DOHH2 (cell line): ENCODE results near the gene KIF13A.

Experiments
- H3F3A ChIP-seq: fragments of 200-600 bp; sonication (generic), shearing (Covaris generic); 2 replicates; pipeline ENCODE4 v1.6.0; 2016; ENCODE audit warnings: antibody characterized with exemption, mild to moderate bottlenecking; ENCODE audit not compliant: control insufficient read depth, insufficient read depth
- H3K27ac ChIP-seq: fragments of 200-600 bp; sonication (generic); 2 replicates; pipeline ENCODE4 v1.5.1; 2014; ENCODE audit warnings: low read depth, mild to moderate bottlenecking, low read length, moderate library complexity
- H3K27me3 ChIP-seq: fragments of 200-600 bp; sonication (generic); 2 replicates; pipeline ENCODE4 v1.6.1; 2014; ENCODE audit warnings: mild to moderate bottlenecking, low read length, mixed read lengths; ENCODE audit not compliant: control insufficient read depth
- H3K36me3 ChIP-seq: fragments of 200-600 bp; sonication (generic); 2 replicates; pipeline ENCODE4 v1.6.1; 2014; ENCODE audit warnings: mild to moderate bottlenecking, low read length, moderate library complexity, mixed read lengths; ENCODE audit not compliant: control insufficient read depth
- H3K4me1 ChIP-seq: fragments of 200-600 bp; sonication (generic); 2 replicates; pipeline ENCODE4 v1.6.1; 2014; ENCODE audit warnings: mild to moderate bottlenecking, low read length, mixed read lengths; ENCODE audit not compliant: control insufficient read depth
- H3K4me2 ChIP-seq: fragments of 200-600 bp; sonication (generic); 2 replicates; pipeline ENCODE4 v1.6.0; 2014; ENCODE audit warnings: mild to moderate bottlenecking, low read length, moderate library complexity
- H3K4me3 ChIP-seq: fragments of 200-600 bp; sonication (generic); 2 replicates; pipeline ENCODE4 v1.5.1; 2014; ENCODE audit warnings: mild to moderate bottlenecking, low read length, mixed read lengths
- H3K79me2 ChIP-seq: fragments of 200-600 bp; sonication (generic); 2 replicates; pipeline ENCODE4 v1.6.1; 2014; ENCODE audit warnings: mild to moderate bottlenecking, low read length, mixed read lengths; ENCODE audit not compliant: control insufficient read depth
- H3K9me2 ChIP-seq: fragments of 200-600 bp; sonication (generic); replicated peaks from 2 replicates; pipeline ENCODE4 v1.6.1; 2014; ENCODE audit warnings: mild to moderate bottlenecking, low read length, mixed read lengths; ENCODE audit not compliant: control insufficient read depth
- H3K9me3 ChIP-seq: fragments of 200-600 bp; sonication (generic); 2 replicates; pipeline ENCODE4 v1.6.1; 2014; ENCODE audit warnings: antibody characterized with exemption, low read length, mixed read lengths; ENCODE audit not compliant: control insufficient read depth, insufficient read depth
- H4K20me1 ChIP-seq: fragments of 200-600 bp; sonication (generic); 2 replicates; pipeline ENCODE4 v1.6.0; 2014; ENCODE audit warnings: low read depth, mild to moderate bottlenecking, antibody characterized with exemption, low read length, moderate library complexity; ENCODE audit not compliant: control insufficient read depth, insufficient read depth
- EZH2phosphoT487 ChIP-seq: fragments of 200-600 bp; sonication (generic); IDR thresholded peaks from 2 replicates; pipeline ENCODE4 v1.6.1; 2017; ENCODE audit warnings: borderline replicate concordance, mild to moderate bottlenecking, antibody characterized with exemption, low read length, moderate library complexity, mixed read lengths
- TF ChIP-seq, protein P1 (sequence below): fragments of 200-600 bp; sonication (generic); IDR thresholded peaks from one replicate; pipeline ENCODE4 v1.5.1; 2014; ENCODE audit warnings: antibody characterized with exemption, mild to moderate bottlenecking, low read depth, low read length; ENCODE audit not compliant: poor library complexity, severe bottlenecking

Gene KIF13A

DNA sequence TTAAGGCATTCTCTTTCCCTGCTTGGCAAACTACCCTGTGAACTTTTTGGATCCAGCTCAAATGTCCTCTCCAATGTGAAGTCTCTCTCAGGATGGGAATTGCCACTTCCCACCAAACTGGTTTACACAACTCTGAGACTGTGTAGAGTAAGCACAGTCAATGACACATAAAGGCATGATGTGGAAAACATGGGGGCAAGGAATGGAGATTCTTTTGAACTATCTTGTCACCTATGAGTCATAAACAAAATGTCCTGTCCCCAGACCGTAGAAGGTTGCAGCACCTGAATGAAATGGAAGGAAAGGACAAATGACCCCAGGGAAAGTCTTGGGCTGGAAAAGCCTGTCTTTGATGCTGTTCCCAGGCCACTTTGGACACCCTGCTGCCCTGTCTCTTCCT is 11.0 kb upstream of the KIF13A start:
- Histone ChIP-seq H3K36me3 (no peaks in the 10 kb centered on the region), H3K79me2 (no peaks in the 10 kb centered on the region), H3K4me3 (no peak overlapping the region), H3K4me1 (no peaks in the 10 kb centered on the region), H3K27ac (no peak overlapping the region), H3F3A (no peaks in the 10 kb centered on the region), H4K20me1 (no peaks in the 10 kb centered on the region), H3K9me2 (no peaks in the 10 kb centered on the region), H3K4me2 (no peak overlapping the region), H3K27me3 (peaks cover 3% of the 10 kb centered on the region; the same call in 1 of the 2 replicates), H3K9me3 (no peaks in the 10 kb centered on the region)
- TF ChIP-seq EZH2phosphoT487: no peak
- TF ChIP-seq, protein P1, sequence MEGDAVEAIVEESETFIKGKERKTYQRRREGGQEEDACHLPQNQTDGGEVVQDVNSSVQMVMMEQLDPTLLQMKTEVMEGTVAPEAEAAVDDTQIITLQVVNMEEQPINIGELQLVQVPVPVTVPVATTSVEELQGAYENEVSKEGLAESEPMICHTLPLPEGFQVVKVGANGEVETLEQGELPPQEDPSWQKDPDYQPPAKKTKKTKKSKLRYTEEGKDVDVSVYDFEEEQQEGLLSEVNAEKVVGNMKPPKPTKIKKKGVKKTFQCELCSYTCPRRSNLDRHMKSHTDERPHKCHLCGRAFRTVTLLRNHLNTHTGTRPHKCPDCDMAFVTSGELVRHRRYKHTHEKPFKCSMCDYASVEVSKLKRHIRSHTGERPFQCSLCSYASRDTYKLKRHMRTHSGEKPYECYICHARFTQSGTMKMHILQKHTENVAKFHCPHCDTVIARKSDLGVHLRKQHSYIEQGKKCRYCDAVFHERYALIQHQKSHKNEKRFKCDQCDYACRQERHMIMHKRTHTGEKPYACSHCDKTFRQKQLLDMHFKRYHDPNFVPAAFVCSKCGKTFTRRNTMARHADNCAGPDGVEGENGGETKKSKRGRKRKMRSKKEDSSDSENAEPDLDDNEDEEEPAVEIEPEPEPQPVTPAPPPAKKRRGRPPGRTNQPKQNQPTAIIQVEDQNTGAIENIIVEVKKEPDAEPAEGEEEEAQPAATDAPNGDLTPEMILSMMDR: no peak

DNA sequence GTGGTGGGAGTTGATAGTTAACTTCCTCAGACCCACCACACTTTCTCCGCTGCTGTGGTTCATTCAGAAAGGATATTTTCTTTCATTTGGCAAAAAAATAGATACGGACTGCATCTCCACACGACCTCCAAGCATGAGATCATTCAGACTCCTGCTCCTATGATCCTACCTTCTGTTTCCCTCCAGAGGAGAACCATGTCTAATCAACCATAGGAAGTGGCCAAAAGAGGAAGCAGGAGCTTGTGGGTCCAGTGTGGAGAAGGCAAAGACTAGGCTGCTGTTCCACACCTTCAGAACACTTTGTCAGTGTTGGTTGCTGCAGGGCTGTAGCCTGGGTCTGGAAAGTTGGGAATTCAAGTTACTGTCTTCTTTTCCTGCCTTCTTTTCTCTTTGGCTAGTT is 10.6 kb upstream of the KIF13A start:
- Histone ChIP-seq H3K9me3 (no peaks in the 10 kb centered on the region), H3K9me2 (no peaks in the 10 kb centered on the region), H3K36me3 (no peaks in the 10 kb centered on the region), H3K4me2 (no peak overlapping the region), H3K27me3 (peaks cover 3% of the 10 kb centered on the region; the same call in 1 of the 2 replicates), H4K20me1 (no peaks in the 10 kb centered on the region), H3K4me1 (no peaks in the 10 kb centered on the region), H3F3A (no peaks in the 10 kb centered on the region), H3K27ac (no peak overlapping the region), H3K79me2 (no peaks in the 10 kb centered on the region), H3K4me3 (no peak overlapping the region)
- TF ChIP-seq, protein P1: no peak
- no peak for TF ChIP-seq EZH2phosphoT487

DNA sequence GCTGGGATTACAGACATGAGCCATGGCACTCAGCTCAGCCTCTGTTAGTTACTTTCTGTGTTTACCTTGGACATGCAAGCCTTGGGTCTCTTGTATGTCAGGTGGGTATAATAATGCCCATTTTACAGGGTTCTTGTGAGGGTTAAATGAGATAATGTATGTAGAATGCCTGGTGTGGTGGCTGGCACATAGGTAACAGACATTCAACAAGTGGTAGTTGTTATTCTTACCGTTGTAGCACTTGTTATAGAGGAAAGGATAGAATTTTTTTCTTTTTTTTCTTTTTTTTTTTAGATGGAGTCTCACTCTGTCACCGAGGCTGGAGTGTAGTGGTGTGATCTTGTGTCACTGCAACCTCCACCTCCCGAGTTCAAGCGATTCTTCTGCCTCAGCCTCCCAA is 8.0 kb upstream of the KIF13A start:
- Histone ChIP-seq H3K4me2 (no peak overlapping the region), H3K27me3 (peaks cover 5% of the 10 kb centered on the region; the same call in 1 of the 2 replicates), H3K4me3 (no peak overlapping the region), H3K9me3 (no peaks in the 10 kb centered on the region), H3F3A (no peaks in the 10 kb centered on the region), H3K36me3 (no peaks in the 10 kb centered on the region), H3K4me1 (no peaks in the 10 kb centered on the region), H3K27ac (no peak overlapping the region), H3K9me2 (no peaks in the 10 kb centered on the region), H3K79me2 (no peaks in the 10 kb centered on the region), H4K20me1 (no peaks in the 10 kb centered on the region)
- TF ChIP-seq EZH2phosphoT487: no peak
- TF ChIP-seq, protein P1: no peak

DNA sequence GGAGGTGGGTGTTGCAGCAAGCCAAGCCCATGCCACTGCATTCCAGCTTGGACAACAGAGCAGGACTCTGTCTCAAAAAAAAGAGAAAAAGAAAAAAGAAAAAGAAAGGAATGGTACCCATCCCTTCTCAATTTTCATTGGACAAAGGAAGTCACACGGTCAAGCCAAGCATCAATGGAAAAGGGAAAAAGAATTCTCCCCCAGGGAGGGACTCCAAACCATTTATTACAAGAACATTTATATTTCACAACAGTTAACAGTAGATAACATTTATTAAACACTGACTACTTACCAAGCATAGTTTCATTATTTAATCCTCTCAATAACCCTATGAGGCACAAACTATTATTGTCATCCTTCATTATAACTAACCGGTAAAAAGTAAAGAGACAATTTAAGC is 6.6 kb upstream of the KIF13A start:
- no peak overlapping the region for H3K27ac ChIP-seq
- H4K20me1 ChIP-seq: no peaks in the 10 kb centered on the region
- H3K4me3 ChIP-seq: no peak overlapping the region
- H3K36me3 ChIP-seq: no peaks in the 10 kb centered on the region
- peaks cover 8% of the 10 kb centered on the region for H3K27me3 ChIP-seq
- H3F3A ChIP-seq: no peaks in the 10 kb centered on the region
- H3K4me1 ChIP-seq: no peaks in the 10 kb centered on the region
- H3K4me2 ChIP-seq: no peak overlapping the region
- H3K9me2 ChIP-seq: no peaks in the 10 kb centered on the region
- no peak for TF ChIP-seq EZH2phosphoT487
- TF ChIP-seq, protein P1: no peak
- no peaks in the 10 kb centered on the region for H3K9me3 ChIP-seq
- no peaks in the 10 kb centered on the region for H3K79me2 ChIP-seq
